HG02763 (cell line): Measurements from ENCODE around the gene APOC1.

Source experiments
- ATAC-seq: cut with Tn5 transposase; IDR thresholded peaks from one replicate; pipeline ENCODE4 v1.9.1; 2021; ENCODE audit warnings: mild to moderate bottlenecking, moderate library complexity; ENCODE audit not compliant: unreplicated experiment

The APOC1 gene

DNA sequence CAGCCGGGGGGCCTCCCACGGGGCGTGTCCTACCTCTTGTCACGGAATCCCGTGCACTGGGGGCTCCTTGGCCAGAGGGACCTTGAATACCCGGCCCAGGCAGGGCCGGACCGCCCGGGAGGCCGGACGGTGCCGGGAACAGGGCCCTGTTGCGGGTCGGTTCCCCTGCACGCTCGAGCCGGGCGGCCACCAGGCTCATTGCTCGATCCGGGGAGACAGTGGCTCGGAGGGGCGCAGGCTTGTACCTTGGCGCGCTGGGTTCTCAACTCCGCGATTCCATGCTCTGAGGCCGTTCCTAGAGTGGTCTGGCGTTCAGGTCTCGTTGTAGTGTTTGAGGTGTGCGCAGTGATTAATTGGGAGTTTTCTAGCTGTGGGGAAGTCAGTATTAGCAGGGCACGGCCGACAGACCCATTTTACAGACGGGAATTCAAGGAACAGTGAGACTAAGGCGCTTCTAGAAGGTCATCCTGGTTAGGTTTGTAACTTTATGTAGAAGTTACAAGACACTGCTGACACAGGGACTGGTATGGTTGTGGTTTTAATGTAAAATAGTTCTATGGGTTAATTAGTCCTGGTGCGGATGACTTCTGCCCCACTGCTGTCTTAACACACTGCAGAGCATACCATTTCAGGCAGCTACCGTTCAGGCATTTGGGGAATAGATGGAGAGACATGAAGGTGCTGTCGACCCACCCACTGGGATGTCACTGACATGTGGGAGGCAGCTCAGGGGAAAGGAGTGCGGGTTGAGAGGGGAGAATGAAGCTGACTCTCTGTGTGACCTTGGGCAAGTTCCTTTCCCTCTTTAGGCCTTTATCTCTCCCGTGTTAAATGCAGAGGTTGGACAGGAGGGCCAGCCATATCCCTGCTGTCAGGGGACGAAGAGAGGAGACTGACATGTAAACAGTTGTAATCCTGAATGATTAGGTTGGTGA is 41.4 kb downstream of the APOC1 start:
- no peak for ATAC-seq

DNA sequence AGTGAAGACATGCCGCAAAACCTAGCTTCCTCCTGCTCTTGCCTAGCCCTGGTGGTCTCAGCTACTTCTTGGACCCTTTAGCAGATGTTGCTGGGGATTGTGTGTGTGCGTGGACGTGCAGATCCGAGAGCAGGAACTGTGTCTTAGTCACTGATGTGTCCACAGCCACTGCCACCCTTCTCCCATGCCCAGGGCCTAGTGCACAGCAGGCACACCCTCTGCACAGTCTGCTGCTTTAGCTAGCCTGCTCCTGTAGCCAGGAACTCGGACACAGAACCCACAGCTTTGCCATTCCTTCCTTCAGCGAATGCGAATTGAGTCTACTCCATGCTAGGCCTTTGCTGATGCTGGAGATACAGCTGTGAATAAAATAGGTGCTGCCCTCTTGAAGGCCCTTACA is 43.1 kb downstream of the APOC1 start:
- ATAC-seq: no peak

DNA sequence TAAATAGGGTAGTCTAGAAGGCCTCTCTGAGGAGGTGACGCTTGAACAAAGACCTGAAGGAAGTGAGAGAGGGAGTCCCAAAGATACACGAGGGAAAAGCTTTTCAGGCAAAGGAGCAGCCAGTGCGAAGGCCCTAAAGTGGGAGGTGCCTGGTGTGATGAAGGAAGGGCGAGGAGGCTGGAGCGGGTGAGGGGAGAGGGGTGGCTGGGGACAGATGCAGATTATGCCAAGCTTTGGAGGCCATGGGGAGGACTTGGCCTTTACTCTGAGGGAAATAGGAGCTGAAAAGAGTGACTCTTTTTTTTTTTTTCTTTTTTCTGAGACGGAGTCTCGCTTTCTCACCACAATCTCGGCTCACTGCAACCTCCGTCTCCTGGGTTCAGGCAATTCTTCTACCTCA is 43.7 kb downstream of the APOC1 start:
- no peak for ATAC-seq

DNA sequence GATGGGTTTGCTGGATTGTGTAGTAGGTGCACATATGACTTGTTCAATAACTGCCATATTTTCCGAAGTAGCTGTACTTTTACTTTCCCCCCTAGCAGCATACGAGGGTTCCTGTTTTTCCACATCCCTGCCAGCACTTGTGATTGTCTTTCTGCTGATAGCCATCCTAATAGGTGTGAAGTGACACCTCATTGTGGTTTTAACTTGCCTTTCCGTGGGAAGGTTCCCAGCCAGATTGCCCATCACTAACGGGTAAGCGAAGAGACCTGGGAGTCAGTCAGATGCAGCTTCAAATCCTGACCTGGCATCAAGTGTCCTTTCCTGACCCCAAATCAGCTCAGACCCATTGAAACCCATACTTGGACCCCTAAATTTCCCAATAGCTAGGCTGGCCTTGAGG is 45.3 kb downstream of the APOC1 start:
- ATAC-seq: no peak

DNA sequence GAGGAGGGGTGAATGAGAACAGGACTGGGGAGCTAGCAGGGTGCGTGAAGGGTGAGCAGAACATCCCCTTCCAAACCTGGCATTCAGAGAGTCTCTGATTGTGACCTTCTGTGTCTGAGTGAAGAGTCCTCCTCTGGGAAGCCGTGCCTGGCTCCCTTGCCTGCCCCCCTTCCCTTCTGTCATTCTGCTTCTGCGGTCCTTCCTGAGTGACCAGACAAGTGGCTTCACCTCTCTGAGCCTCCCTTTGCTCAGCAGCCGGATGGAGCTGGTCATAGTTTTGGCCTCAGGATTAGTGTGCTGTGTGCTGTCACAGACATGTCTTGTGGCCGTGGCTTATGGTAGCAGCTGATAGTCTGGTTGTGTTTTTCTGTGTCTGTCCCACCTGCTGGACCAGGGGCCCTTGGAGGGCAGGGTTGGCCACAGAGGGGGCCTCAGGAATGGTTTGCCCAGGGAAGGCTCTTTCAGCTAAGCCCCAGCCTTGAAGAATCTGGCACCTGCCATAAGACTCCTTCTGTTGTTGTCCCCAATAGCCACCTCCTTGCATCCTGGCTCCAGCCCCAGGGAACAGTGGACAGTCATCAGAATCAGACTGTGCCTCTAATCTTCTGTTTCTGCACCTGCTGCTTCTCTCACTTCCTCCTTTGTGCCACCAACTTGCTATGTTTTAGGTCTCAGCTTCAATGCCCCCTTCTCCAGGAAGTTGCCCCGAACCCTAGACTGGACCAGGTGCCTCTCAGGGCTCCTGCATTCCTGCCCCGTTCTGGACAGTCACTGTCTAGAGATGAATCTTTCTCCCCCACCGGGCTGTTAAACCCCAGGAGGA is 46.7 kb downstream of the APOC1 start:
- no peak for ATAC-seq

DNA sequence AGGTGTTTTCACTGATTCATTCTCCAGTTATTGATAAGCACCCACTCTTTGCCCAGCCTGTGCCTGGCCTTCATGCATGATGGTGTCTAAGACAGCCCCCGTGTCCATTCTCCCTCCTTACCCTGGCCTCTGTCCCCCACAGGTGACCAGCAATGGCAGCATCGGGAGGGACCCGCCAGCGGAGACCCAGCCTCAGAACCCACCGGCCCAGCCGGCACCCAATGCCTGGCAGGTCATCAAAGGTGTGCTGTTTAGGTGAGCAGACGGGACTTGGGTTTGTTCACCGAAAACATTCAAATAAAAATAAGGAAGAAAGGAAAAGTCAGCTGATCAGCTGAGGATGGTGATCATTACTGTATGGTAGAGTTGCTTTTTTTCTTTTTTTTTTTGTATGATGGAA is 47.4 kb downstream of the APOC1 start:
- no peak for ATAC-seq

DNA sequence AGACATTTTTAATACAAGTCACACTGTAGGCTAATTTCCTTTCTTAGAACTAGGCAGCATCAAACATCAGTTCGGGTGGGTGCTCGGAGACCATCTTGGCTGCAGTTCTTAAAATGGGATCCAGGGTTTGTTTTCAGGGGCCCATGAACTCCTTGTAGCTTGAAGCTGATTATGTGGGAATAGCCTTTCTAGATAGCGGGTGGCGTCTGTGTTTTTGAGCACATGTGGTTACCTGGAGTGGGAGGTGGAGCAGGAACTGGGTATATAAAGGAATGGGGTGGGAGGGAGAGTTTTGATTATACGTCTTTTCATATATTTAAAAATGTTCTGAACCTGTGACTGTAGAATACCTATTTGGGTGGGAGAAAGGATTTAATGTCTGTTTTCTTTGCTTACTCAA is 53.7 kb downstream of the APOC1 start:
- ATAC-seq: no peak

DNA sequence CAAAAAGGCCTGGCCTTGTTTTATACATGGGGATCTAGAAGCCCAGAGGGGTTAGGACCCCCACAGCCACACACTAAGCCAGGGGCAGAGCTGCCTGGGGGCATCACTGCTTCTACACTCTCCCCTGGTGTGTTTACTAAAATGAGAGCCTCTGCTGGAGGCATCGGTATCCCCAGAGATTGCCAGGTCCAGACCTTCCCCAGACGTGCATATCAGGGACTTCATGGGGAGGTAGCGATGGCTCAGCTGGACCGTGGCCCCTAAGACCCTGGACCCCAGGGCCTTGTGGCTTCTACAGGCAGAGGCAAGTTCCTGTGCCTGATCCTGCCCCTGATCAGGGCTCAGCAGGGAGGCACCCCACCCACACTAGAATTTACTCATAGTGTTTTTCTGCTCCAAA is 54.3 kb downstream of the APOC1 start:
- ATAC-seq: no peak
